ENCODE results near the gene C3orf49. TPM values are rescaled to one million over a fixed set of nuclear protein-coding genes. Genes with fewer than 3 reads are reported as not detected.

The C3orf49 gene
- total and polyA plus RNA-seq, 7 donors, result not detected

- intact Hi-C loops (cut with DNase I), result no loop called here
- TF ChIP-seq POLR2AphosphoS5 (IDR thresholded peaks at IDR 0.05), result no peak
- H3K9me3 ChIP-seq, result no peaks in the 10 kb centered on the region
- no peaks in the 10 kb centered on the region for H3K27me3 ChIP-seq
- H3K4me3 ChIP-seq, result no peak overlapping the region
- 91 to 97% methylated on average over 4 of the region's 4 CpGs for WGBS, 2 donors
- DNase-seq, result no peak
- no peaks in the 10 kb centered on the region for H3K36me3 ChIP-seq
- no peak overlapping the region for H3K27ac ChIP-seq
- peaks cover 0 to 7% (median 0%) of the 10 kb centered on the region in 4 donors for H3K4me1 ChIP-seq
These were observed 26.1 kb downstream of the C3orf49 start for GRCh38 chr3:63845215-63845614.

- Histone ChIP-seq H3K9me3 (no peaks in the 10 kb centered on the region), H3K36me3 (no peaks in the 10 kb centered on the region), H3K27ac (no peak overlapping the region), H3K4me1 (peaks cover 0 to 7% (median 0%) of the 10 kb centered on the region in 4 donors), H3K4me3 (no peak overlapping the region), H3K27me3 (no peaks in the 10 kb centered on the region)
- intact Hi-C loops (cut with DNase I), result no loop called here
- no peak for TF ChIP-seq POLR2AphosphoS5 (IDR thresholded peaks at IDR 0.05)
- no peak for TF ChIP-seq POLR2A (IDR thresholded peaks at IDR 0.05)
- TF ChIP-seq EP300 (IDR thresholded peaks at IDR 0.05), result no peak
- no peak for TF ChIP-seq CTCF (IDR thresholded peaks at IDR 0.05)
- WGBS, 2 donors, result 39 to 72% methylated on average over 1 of the region's 1 CpG
- DNase-seq, result no peak
These were observed 28.8 kb downstream of the C3orf49 start for GRCh38 chr3:63847718-63848450.

- intact Hi-C loops (cut with DNase I), result no loop called here
- no peak overlapping the region for H3K27ac ChIP-seq
These were observed 30.1 kb downstream of the C3orf49 start for GRCh38 chr3:63849175-63849574.

GRCh38 chr3:63851287-63851686 lies 32.2 kb downstream of the C3orf49 start:
- H3K4me1 ChIP-seq, result peaks cover 0 to 5% (median 0%) of the 10 kb centered on the region in 4 donors
- DNase-seq, result no peak
- intact Hi-C loops (cut with DNase I), result no loop called here
- no peaks in the 10 kb centered on the region for H3K27me3 ChIP-seq
- H3K9me3 ChIP-seq, result no peaks in the 10 kb centered on the region
- no peaks in the 10 kb centered on the region for H3K36me3 ChIP-seq
- H3K27ac ChIP-seq, result no peak overlapping the region
- H3K4me3 ChIP-seq, result no peak overlapping the region
- 97 to 98% methylated on average over 3 of the region's 3 CpGs for WGBS, 2 donors
- TF ChIP-seq POLR2AphosphoS5 (IDR thresholded peaks at IDR 0.05) (no peak), POLR2A (IDR thresholded peaks at IDR 0.05) (no peak), EP300 (IDR thresholded peaks at IDR 0.05) (no peak), CTCF (IDR thresholded peaks at IDR 0.05) (no peak)

More at GRCh38 chr3:63849175-63849574, 30.1 kb downstream of the C3orf49 start:
- no peak for TF ChIP-seq POLR2AphosphoS5 (IDR thresholded peaks at IDR 0.05)
- no peak for TF ChIP-seq POLR2A (IDR thresholded peaks at IDR 0.05)
- TF ChIP-seq EP300 (IDR thresholded peaks at IDR 0.05), result no peak
- no peak for TF ChIP-seq CTCF (IDR thresholded peaks at IDR 0.05)
- H3K9me3 ChIP-seq, result no peaks in the 10 kb centered on the region
- no peaks in the 10 kb centered on the region for H3K27me3 ChIP-seq
- H3K4me3 ChIP-seq, result no peak overlapping the region
- no peaks in the 10 kb centered on the region for H3K36me3 ChIP-seq
- DNase-seq, result no peak
- H3K4me1 ChIP-seq, result peaks cover 0 to 7% (median 0%) of the 10 kb centered on the region in 4 donors
- 97 to 98% methylated on average over 4 of the region's 4 CpGs for WGBS, 2 donors

- DNase-seq, result no peak
- H3K4me3 ChIP-seq, result no peak overlapping the region
- no peak overlapping the region for H3K27ac ChIP-seq
- intact Hi-C loops (cut with DNase I), result no loop called here
- H3K9me3 ChIP-seq, result no peaks in the 10 kb centered on the region
- H3K27me3 ChIP-seq, result no peaks in the 10 kb centered on the region
- TF ChIP-seq POLR2AphosphoS5 (IDR thresholded peaks at IDR 0.05) (no peak), EP300 (IDR thresholded peaks at IDR 0.05) (no peak), CTCF (IDR thresholded peaks at IDR 0.05) (no peak), POLR2A (IDR thresholded peaks at IDR 0.05) (no peak)
- H3K36me3 ChIP-seq, result no peaks in the 10 kb centered on the region
- 88 to 90% methylated on average over 4 of the region's 4 CpGs for WGBS, 2 donors
- peaks cover 0 to 10% (median 2%) of the 10 kb centered on the region in 4 donors for H3K4me1 ChIP-seq
These were observed 34.0 kb downstream of the C3orf49 start for GRCh38 chr3:63853106-63853505.
